A549 treated with CORT108297 at 1 μM for 4 hours (cell line): ENCODE results near the gene OR5H2. TPM values are rescaled to one million over a fixed set of nuclear protein-coding genes. Genes with fewer than 3 reads are reported as not detected.

ENCODE experiments used
- total RNA-seq: library from RNA; stranded (reverse); fragments of 200-300 nt; extraction: Qiagen RNA extraction; gene quantifications from 5 replicates; pipeline ENCODE4 v1.2.3, GENCODE V29; 2022

The OR5H2 gene
- total RNA-seq = not detected in 5 replicates

DNA sequence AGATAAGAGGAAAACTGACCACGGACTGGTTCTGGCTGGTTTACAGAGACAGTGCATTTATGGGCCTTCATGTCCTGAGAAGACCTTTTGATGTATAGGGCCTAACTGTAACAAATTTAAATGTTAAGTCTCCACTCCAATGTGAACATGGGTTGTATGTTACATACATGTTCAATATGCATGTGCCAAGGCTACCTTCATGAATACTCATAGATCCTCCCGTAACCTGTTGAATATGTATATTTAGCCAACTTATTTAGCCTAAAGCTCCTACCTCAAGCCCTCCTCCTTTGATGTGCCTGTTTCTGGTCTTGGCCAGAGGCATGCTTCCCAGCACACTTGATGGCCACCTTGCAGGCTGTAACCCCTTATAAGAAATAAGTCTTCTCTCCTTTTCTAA, at the start of gene OR5H2:
TSS of gene OR5H2 (plus strand) at position 301 of the 400 bp plus-strand sequence. CDS start 398 bp downstream, outside the sequence.

DNA sequence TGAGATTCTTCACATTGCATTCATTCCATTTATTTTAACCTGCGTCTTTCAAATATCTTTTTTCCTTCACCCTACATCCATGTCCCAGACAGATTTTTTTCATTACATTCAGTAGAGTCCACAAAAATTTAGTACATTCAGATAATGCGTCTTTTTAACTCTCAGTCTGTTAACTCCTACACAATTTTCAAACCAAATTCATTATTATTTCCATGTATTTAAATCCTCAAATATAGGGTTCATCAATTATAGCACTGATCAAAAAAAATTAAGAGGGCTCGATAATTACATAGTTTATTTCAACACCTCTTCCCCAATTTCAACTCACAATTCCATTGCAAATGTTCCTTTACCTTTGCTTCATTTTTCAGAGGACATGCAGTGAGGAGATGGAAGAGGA, 18.4 kb upstream of the OR5H2 start, which contains the start of gene OR5H6:
TSS of gene OR5H6 (plus strand) at position 301 of the 400 bp plus-strand sequence. CDS start at position 390, 89 bp downstream.

Other genes with a start within 250 kb of the OR5H2 start
- gene GABRR3, start 247.2 kb upstream of the OR5H2 start, total RNA-seq = not detected in 5 replicates
- gene OR5AC2, start 195.3 kb upstream of the OR5H2 start, total RNA-seq = not detected in 5 replicates
- gene OR5H1, start 151.8 kb upstream of the OR5H2 start, total RNA-seq = not detected in 5 replicates
- not detected in 5 replicates for gene OR5H14, start 135.0 kb upstream of the OR5H2 start, total RNA-seq
- not detected in 5 replicates for gene OR5H15, start 115.8 kb upstream of the OR5H2 start, total RNA-seq
- not detected in 5 replicates for gene OR5H6, start 18.3 kb upstream of the OR5H2 start, total RNA-seq
- gene OR5K4, start 71.3 kb downstream of the OR5H2 start, total RNA-seq = not detected in 5 replicates
- not detected in 5 replicates for gene OR5K3, start 108.2 kb downstream of the OR5H2 start, total RNA-seq
- not detected in 5 replicates for gene OR5K1, start 180.7 kb downstream of the OR5H2 start, total RNA-seq
- gene OR5K2, start 215.2 kb downstream of the OR5H2 start, total RNA-seq = not detected in 5 replicates
- gene CLDND1, start 240.4 kb downstream of the OR5H2 start, total RNA-seq = 47.1 to 66.2 TPM (median 59.5 TPM) in 5 replicates
- not detected in 5 replicates for gene GPR15, start 249.5 kb downstream of the OR5H2 start, total RNA-seq